Bone marrow (tissue), 2 donors: ENCODE measurements around the gene SETD6.

ENCODE experiments used
- DNase-seq, 2 donors: peaks; one replicate each; lab custom pipeline; 2025; lab: John Stamatoyannopoulos, UW

SETD6 gene

GRCh38 chr16:58507963-58508670 is 7.2 kb upstream of the SETD6 start:
- DNase-seq = no peak

GRCh38 chr16:58508671-58509251 is 6.6 kb upstream of the SETD6 start:
- no peak for DNase-seq

GRCh38 chr16:58509256-58510096 is 5.8 kb upstream of the SETD6 start:
- DNase-seq = no peak

- DNase-seq = no peak
Measured at GRCh38 chr16:58510097-58510775, 5.1 kb upstream of the SETD6 start.

- DNase-seq = no peak
Measured at GRCh38 chr16:58510776-58511628, 4.3 kb upstream of the SETD6 start.

DNA sequence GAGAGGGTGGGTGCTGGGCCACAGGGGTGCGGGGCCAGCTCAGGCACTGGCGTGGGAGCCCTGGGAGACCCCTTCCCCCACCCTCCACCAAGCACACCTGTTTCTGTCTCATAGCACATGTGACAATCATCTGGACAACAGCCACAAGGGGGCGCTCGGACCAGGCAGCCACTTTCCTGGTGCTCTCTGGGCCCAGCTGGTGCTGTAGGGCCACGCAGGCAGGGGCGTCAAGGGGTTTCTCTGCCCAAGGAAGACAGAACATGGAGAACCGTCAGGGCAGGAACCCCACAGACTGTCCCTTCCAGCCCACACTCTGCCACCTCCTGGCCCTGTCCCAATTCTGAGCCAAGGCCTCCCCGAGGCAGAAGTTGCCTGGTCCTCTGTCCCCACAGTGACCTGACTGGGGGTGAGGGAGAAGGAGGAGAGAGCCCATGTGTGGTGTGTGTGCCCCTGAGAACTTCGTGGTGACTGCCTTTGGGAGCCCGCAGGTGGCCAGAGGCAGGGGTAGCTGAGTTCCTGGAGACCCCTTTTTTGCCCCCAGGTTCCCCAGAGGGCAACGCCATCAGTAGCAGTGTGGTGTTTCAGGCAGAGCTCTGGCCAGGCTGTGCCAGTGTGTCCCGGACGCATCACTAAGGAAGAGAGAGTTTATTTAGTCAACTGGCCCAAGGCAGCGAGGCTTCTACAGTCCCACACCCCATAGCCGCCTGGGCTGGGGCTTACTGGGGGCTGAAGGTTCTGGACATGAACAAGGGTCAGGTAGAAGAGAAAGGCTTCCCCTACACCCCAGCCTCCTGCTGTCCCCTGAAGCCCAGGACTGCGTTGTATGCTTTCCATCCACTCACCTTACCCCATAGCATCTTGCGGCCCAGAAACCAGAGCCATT is 3.1 kb upstream of the SETD6 start:
- DNase-seq = peak; percentile 37 to 40

GRCh38 chr16:58513874-58514273 is 1.4 kb upstream of the SETD6 start:
- DNase-seq = no peak

GRCh38 chr16:58515871-58516767 is 802 bp downstream of the SETD6 start:
- no peak for DNase-seq

GRCh38 chr16:58516768-58517107 is 1.4 kb downstream of the SETD6 start:
- DNase-seq = no peak

GRCh38 chr16:58518083-58518979 is 3.0 kb downstream of the SETD6 start:
- DNase-seq = no peak

GRCh38 chr16:58518980-58519368 is 3.7 kb downstream of the SETD6 start:
- no peak for DNase-seq

DNA sequence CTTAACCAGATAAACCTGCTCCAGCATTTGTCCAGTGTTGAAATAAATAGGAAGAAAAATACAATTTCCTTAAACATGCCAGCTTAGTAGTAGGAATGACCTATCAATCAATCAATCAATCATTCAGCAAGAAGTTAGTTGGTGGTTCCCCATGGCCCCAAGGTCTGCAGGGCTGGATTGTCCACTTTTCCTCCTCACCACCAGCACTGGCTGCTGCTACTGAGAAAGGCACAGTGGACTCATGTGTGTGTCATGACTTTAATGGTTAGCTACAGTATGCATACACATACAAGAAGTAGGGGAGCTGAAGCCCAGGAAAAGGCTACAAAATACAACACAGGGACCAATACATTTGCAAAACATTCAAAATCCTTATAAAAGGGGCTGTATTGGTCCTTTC is 4.4 kb downstream of the SETD6 start:
- no peak for DNase-seq

DNA sequence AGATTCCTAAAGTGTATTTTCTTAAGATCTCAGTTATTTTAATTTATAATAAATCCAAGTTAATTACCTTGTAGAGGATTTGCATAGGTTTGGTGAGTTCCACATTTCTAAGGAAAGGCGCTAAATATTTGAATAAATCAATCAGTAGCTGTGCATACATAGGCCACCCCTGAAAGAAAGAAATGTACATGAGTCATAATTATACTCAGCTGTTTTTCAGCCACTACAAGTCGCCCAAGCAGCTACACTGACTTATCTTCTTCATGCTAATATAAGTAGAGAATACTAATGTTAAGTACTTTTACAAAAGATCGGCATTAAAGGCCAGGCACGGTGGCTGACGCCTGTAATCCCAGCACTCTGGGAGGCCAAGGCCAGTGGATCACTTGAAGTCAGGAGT is 14.9 kb downstream of the SETD6 start:
- no peak for DNase-seq

DNA sequence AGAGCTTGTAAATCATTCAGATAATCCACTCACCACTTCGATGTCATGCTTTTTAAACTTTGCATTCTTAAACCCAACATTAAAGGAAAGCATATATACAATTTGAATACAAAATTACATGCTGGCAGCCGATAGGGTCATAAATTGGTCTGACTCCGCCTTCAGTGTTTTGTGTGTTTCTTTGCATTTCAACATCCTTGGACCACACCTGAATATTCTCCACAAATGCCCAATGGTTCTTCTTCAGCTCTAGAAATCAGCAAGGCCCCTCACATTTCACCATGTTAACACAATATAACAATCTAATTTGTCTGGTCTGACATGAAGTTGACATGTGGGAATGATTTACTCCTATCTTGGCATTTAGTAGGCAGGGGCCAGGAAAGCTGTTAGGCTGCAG is 17.1 kb downstream of the SETD6 start:
- no peak for DNase-seq

- DNase-seq = no peak
Measured at GRCh38 chr16:58533751-58534470, 18.6 kb downstream of the SETD6 start.

- DNase-seq = no peak
Measured at GRCh38 chr16:58535100-58535499, 19.8 kb downstream of the SETD6 start.

DNA sequence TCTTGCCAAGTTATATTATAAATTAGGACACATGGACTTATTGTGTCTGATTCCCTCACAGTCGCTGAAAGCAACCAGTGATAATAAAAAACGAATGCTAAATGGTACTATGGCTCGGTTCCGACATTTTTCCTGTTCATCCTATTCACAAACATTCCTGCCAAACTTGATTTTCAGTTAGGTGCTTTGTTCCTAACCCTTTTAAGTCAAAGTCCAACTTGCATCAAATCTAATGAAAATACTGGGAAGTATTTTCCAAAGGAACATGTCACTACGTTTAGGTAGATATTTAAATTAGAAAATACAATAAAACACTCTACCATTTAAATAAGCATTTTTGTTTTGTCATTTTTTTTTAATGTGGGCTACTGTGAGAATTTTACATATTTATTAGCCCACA is 21.0 kb downstream of the SETD6 start:
- DNase-seq = no peak
